GM10248 (cell line): ENCODE results near the gene CALD1.

Source experiments
- CTCF ChIA-PET: fragments of 300-600 bp; sonication (Branson Sonifier 250); formaldehyde crosslinking; extraction: SDS; loops from one replicate; lab custom pipeline; 2021; ENCODE audit warnings: antibody characterized with exemption; lab: Yijun Ruan, JAX
- POLR2A ChIA-PET: fragments of 350-650 bp; sonication (Branson Sonifier 250); formaldehyde crosslinking; extraction: SDS; loops from one replicate; lab custom pipeline; 2020; ENCODE audit warnings: antibody characterized with exemption; lab: Yijun Ruan, JAX
- DNase-seq: peaks from one replicate; pipeline ENCODE4 v3.0.0; 2012; ENCODE audit errors: extremely low spot score
- CTCF ChIP-seq: IDR thresholded peaks from 2 replicates; pipeline ENCODE4 v1.5.1; 2012; ENCODE audit warnings: mild to moderate bottlenecking, low read depth; ENCODE audit errors: extremely low read depth, missing control alignments, control extremely low read depth

The CALD1 gene

DNA sequence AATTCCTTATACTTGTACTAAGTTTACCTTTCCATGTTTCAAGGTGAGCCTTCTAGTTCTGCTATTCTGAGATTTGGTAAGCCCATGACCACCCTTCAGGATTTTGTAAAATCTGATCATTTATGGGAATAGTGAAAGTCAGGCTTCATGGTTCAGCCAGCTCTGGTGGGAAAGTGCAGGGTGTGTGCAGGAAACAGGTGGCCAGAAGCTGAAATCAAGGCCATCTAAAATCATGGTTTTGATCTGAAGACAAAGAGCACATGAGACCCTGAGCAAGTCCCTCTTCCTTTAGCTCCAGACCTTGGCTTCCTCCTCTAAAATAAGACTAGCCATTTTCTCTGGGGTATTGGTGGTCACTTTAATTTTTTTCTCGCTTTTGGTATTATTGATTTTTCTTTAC lies 91.3 kb downstream of the CALD1 start:
- DNase-seq = no peak
- ChIA-PET CTCF (interaction anchor here (0.9 kb wide), 1 partner anchor 10 kb away, joined by 3 read pairs; no protein-coding TSS in a partner anchor), POLR2A (no interaction called here)
- TF ChIP-seq CTCF = no peak

DNA sequence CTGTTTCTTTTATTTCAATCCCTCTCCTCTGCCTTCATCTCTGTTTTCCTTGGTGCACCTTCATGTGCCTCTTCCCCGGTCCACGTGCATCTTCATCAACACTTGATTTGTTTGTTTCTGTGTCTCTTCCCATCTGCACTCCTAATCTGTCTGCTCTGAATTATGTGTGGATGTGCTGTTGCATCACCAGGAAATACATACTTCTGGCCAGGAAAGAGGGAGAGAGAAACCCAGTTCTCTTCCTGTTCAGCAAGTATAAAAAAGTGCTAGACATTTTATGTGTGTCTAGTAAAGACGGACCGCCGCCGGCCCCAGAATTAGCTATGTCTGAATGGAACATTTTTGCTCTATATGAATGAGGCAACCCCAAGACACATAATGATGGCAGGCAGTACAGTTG lies 93.8 kb downstream of the CALD1 start:
- no peak for TF ChIP-seq CTCF
- ChIA-PET CTCF (interaction anchor here (1.2 kb wide), 1 partner anchor 27 kb away, joined by 4 read pairs; no protein-coding TSS in a partner anchor), POLR2A (no interaction called here)
- no peak for DNase-seq

- DNase-seq = no peak
- TF ChIP-seq CTCF = no peak
- ChIA-PET POLR2A (no interaction called here), CTCF (interaction anchor here (1.2 kb wide), 1 partner anchor 26 kb away, joined by 4 read pairs; no protein-coding TSS in a partner anchor)
Observed at GRCh38 chr7:134874407-134874806, 95.0 kb downstream of the CALD1 start.

GRCh38 chr7:134875867-134876266 lies 96.4 kb downstream of the CALD1 start:
- CTCF ChIA-PET = no interaction called here
- no peak for TF ChIP-seq CTCF
- no peak for DNase-seq

GRCh38 chr7:134878746-134879357 lies 99.4 kb downstream of the CALD1 start:
- CTCF ChIA-PET = interaction anchor here (0.8 to 1.7 kb wide), 4 partner anchors 22 to 289 kb away, joined by 3 to 4 read pairs (median 3); no protein-coding TSS in a partner anchor
- POLR2A ChIA-PET = no interaction called here
- no peak for DNase-seq
- peak; percentile 19 for TF ChIP-seq CTCF

More at GRCh38 chr7:134875867-134876266, 96.4 kb downstream of the CALD1 start:
- POLR2A ChIA-PET = no interaction called here

DNA sequence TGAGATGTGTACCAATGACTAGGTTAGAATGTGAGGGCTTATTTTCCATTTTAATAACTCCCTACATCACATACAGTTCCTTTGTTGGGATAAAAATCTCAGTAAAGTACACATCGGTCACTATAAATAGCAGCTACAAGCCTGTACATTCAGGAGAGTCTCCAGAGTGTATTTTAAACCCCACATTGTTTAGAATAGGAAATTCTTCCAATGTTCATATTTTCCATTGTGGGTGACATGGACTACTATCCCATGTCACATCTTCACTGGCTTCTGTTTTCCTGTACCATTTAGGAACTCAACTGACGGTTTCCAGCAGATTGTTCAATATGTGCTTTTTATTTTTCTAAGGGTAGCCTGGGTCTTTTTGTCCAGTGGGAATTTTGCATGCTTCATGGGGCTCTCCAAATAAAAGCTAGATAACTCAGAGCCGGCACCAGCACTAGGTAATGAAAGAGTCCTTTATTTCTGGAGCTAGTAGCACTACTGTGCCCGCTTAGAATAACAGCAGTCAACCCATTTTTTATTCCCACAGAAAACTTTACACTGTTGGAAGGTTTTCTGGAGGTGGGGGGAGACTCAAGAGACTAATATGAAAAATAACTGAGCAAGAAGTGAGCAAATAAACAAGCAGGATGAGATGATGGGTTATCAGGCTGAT lies 100.5 kb downstream of the CALD1 start:
- DNase-seq = no peak
- no peak for TF ChIP-seq CTCF
- ChIA-PET CTCF (interaction anchor here (1.6 to 1.7 kb wide), 2 partner anchors 21 to 25 kb away, joined by 3 to 4 read pairs; no protein-coding TSS in a partner anchor), POLR2A (no interaction called here)
